Peyer's patch (tissue), 4 donors: ENCODE measurements around the gene GLP2R. TPM values are rescaled to one million over a fixed set of nuclear protein-coding genes. Genes with fewer than 3 reads are reported as not detected.

ENCODE experiments used
- DNase-seq, 3 donors: peaks; one replicate each; pipeline ENCODE4 v3.0.0-alpha.2; 2017 to 2019
- H3K27ac ChIP-seq, 4 donors: fragments of 200-600 bp; sonication (generic); one replicate each; pipeline ENCODE4 v1.5.1; 2016 to 2019
- H3K27me3 ChIP-seq, 2 donors: fragments of 200-600 bp; sonication (generic); one replicate each; pipeline ENCODE4 v1.5.1; 2019
- H3K36me3 ChIP-seq, 3 donors: fragments of 200-600 bp; sonication (generic); one replicate each; pipeline ENCODE4 v1.5.1; 2016 to 2019
- H3K4me1 ChIP-seq, 4 donors: fragments of 200-600 bp; sonication (generic); one replicate each; pipeline ENCODE4 v1.5.1; 2016 to 2019
- H3K4me3 ChIP-seq, 4 donors: fragments of 200-600 bp; sonication (generic); 1 replicate in 3 of 4; 2 replicates in 1 of 4; pipeline ENCODE4 v1.5.1; 2016 to 2019; ENCODE audit warnings: mild to moderate bottlenecking in 1 of 4
- H3K9me3 ChIP-seq, 4 donors: fragments of 200-600 bp; sonication (generic); one replicate each; pipeline ENCODE4 v1.5.1; 2016 to 2019; ENCODE audit warnings: mild to moderate bottlenecking in 1 of 4
- CTCF ChIP-seq, 6 experiments: fragments of 450-650 bp in 4 of 6; fragments of 200-600 bp in 2 of 6; sonication (generic) in 1 of 6; IDR thresholded peaks; one replicate each; pipeline ENCODE4 v1.5.1; 2017 to 2019; ENCODE audit warnings: antibody characterized with exemption in 6 of 6, mild to moderate bottlenecking in 3 of 6, moderate library complexity in 1 of 6
- POLR2A ChIP-seq, 2 donors: fragments of 450-650 bp; IDR thresholded peaks; one replicate each; pipeline ENCODE4 v1.5.1; 2017; ENCODE audit warnings: antibody characterized with exemption in 2 of 2, mild to moderate bottlenecking in 2 of 2, moderate library complexity in 2 of 2
- total RNA-seq, 4 donors: library from RNA; depleted of rRNA; stranded (reverse); fragments of >200 nt; gene quantifications; one replicate each; pipeline ENCODE4 v1.1.0, GENCODE V29; 2016

The GLP2R gene
- total RNA-seq, 4 donors from 2014 or later = 7.4 to 94.1 (median 13.8) TPM

GRCh38 chr17:9845306-9845705 lies 19.6 kb downstream of the GLP2R start:
- no peak overlapping the region for H3K27ac ChIP-seq
- H3K4me3 ChIP-seq = no peak overlapping the region
- H3K27me3 ChIP-seq = no peaks in the 10 kb centered on the region
- no peak for DNase-seq
- H3K9me3 ChIP-seq = no peaks in the 10 kb centered on the region
- H3K36me3 ChIP-seq = no peaks in the 10 kb centered on the region
- no peak for TF ChIP-seq POLR2A (IDR thresholded peaks at IDR 0.05)
- no peak for TF ChIP-seq CTCF (IDR thresholded peaks at IDR 0.05)
- H3K4me1 ChIP-seq = peaks cover 0 to 18% (median 0%) of the 10 kb centered on the region in 4 donors

- no peaks in the 10 kb centered on the region for H3K27me3 ChIP-seq
- DNase-seq = no peak
These were observed 24.4 kb downstream of the GLP2R start for GRCh38 chr17:9850151-9850550.

GRCh38 chr17:9854255-9854654 lies 28.5 kb downstream of the GLP2R start:
- DNase-seq = no peak
- H3K36me3 ChIP-seq = no peaks in the 10 kb centered on the region
- no peak overlapping the region for H3K27ac ChIP-seq
- no peaks in the 10 kb centered on the region for H3K4me1 ChIP-seq
- no peaks in the 10 kb centered on the region for H3K9me3 ChIP-seq
- H3K4me3 ChIP-seq = no peak overlapping the region
- no peak for TF ChIP-seq POLR2A (IDR thresholded peaks at IDR 0.05)
- TF ChIP-seq CTCF (IDR thresholded peaks at IDR 0.05) = no peak
- no peaks in the 10 kb centered on the region for H3K27me3 ChIP-seq

More at GRCh38 chr17:9850151-9850550, 24.4 kb downstream of the GLP2R start:
- Histone ChIP-seq H3K4me3 (no peak overlapping the region), H3K36me3 (no peaks in the 10 kb centered on the region), H3K27ac (no peak overlapping the region), H3K9me3 (no peaks in the 10 kb centered on the region), H3K4me1 (no peaks in the 10 kb centered on the region)
- TF ChIP-seq CTCF (IDR thresholded peaks at IDR 0.05) = no peak
- no peak for TF ChIP-seq POLR2A (IDR thresholded peaks at IDR 0.05)

GRCh38 chr17:9855036-9855435 lies 29.3 kb downstream of the GLP2R start:
- no peaks in the 10 kb centered on the region for H3K9me3 ChIP-seq
- H3K27ac ChIP-seq = no peak overlapping the region
- H3K4me3 ChIP-seq = no peak overlapping the region
- no peaks in the 10 kb centered on the region for H3K27me3 ChIP-seq
- no peak for DNase-seq
- TF ChIP-seq POLR2A (IDR thresholded peaks at IDR 0.05) (no peak), CTCF (IDR thresholded peaks at IDR 0.05) (no peak)
- H3K36me3 ChIP-seq = no peaks in the 10 kb centered on the region
- H3K4me1 ChIP-seq = no peaks in the 10 kb centered on the region

GRCh38 chr17:9859781-9860180 lies 34.1 kb downstream of the GLP2R start:
- Histone ChIP-seq H3K9me3 (no peaks in the 10 kb centered on the region), H3K27me3 (no peaks in the 10 kb centered on the region), H3K27ac (no peak overlapping the region), H3K36me3 (no peaks in the 10 kb centered on the region), H3K4me1 (no peaks in the 10 kb centered on the region), H3K4me3 (no peak overlapping the region)
- DNase-seq = no peak
- no peak for TF ChIP-seq CTCF (IDR thresholded peaks at IDR 0.05)
- TF ChIP-seq POLR2A (IDR thresholded peaks at IDR 0.05) = no peak

GRCh38 chr17:9860851-9861250 lies 35.1 kb downstream of the GLP2R start:
- H3K4me3 ChIP-seq = no peak overlapping the region
- H3K27ac ChIP-seq = no peak overlapping the region
- H3K9me3 ChIP-seq = no peaks in the 10 kb centered on the region
- H3K4me1 ChIP-seq = no peaks in the 10 kb centered on the region
- no peaks in the 10 kb centered on the region for H3K27me3 ChIP-seq
- TF ChIP-seq POLR2A (IDR thresholded peaks at IDR 0.05) (no peak), CTCF (IDR thresholded peaks at IDR 0.05) (no peak)
- H3K36me3 ChIP-seq = no peaks in the 10 kb centered on the region
- DNase-seq = no peak
